ENCODE data around the gene MYL3.
A peak's percentile ranks its signal among the peaks of the same experiment; 100 is the strongest.
"Not testable (repeated sequence)": the region's sequence is repeated elsewhere in the genome, so short reads cannot be mapped to it uniquely, and the experiment has no call there.

The MYL3 gene

GRCh38 chr3:46863261-46863782, at the start of gene MYL3:
Gene MYL3 (minus strand): TSS chr3:46863444. CDS start chr3:46863390, 54 bp downstream.
- no peak for DNase-seq
- no peak for TF ChIP-seq POLR2A (IDR thresholded peaks at IDR 0.05; ENCODE audit: low read length)
- TF ChIP-seq GATA1 (IDR thresholded peaks at IDR 0.05; ENCODE audit: low read depth, low read length), result no peak

GRCh38 chr3:46912986-46913385, 49.7 kb upstream of the MYL3 start:
- TF ChIP-seq POLR2A (IDR thresholded peaks at IDR 0.05; ENCODE audit: low read length) (no peak), GATA1 (IDR thresholded peaks at IDR 0.05; ENCODE audit: low read depth, low read length) (no peak)
- no peak for DNase-seq

GRCh38 chr3:46910914-46911313, 47.7 kb upstream of the MYL3 start:
- DNase-seq, result not testable (repeated sequence)

- DNase-seq, result no peak
- no peak for TF ChIP-seq POLR2A (IDR thresholded peaks at IDR 0.05; ENCODE audit: low read length)
- no peak for TF ChIP-seq GATA1 (IDR thresholded peaks at IDR 0.05; ENCODE audit: low read depth, low read length)
Measured at GRCh38 chr3:46910166-46910760, 47.0 kb upstream of the MYL3 start.

- peak; percentile 69 to 80 for DNase-seq
- TF ChIP-seq GATA1 (IDR thresholded peaks at IDR 0.05; ENCODE audit: low read depth, low read length), result no peak
- TF ChIP-seq POLR2A (IDR thresholded peaks at IDR 0.05; ENCODE audit: low read length), result no peak
Measured at GRCh38 chr3:46909535-46910161, 46.4 kb upstream of the MYL3 start.

- no peak for DNase-seq
- TF ChIP-seq GATA1 (IDR thresholded peaks at IDR 0.05; ENCODE audit: low read depth, low read length), result no peak
- no peak for TF ChIP-seq POLR2A (IDR thresholded peaks at IDR 0.05; ENCODE audit: low read length)
Measured at GRCh38 chr3:46908986-46909534, 45.8 kb upstream of the MYL3 start.

- no peak for TF ChIP-seq GATA1 (IDR thresholded peaks at IDR 0.05; ENCODE audit: low read depth, low read length)
- TF ChIP-seq POLR2A (IDR thresholded peaks at IDR 0.05; ENCODE audit: low read length), result no peak
- no peak for DNase-seq
Measured at GRCh38 chr3:46908294-46908985, 45.2 kb upstream of the MYL3 start.

GRCh38 chr3:46907960-46908293, 44.7 kb upstream of the MYL3 start:
- DNase-seq, result no peak
- no peak for TF ChIP-seq POLR2A (IDR thresholded peaks at IDR 0.05; ENCODE audit: low read length)
- no peak for TF ChIP-seq GATA1 (IDR thresholded peaks at IDR 0.05; ENCODE audit: low read depth, low read length)

GRCh38 chr3:46907271-46907670, 44.0 kb upstream of the MYL3 start:
- no peak for DNase-seq
- TF ChIP-seq POLR2A (IDR thresholded peaks at IDR 0.05; ENCODE audit: low read length) (no peak), GATA1 (IDR thresholded peaks at IDR 0.05; ENCODE audit: low read depth, low read length) (no peak)

GRCh38 chr3:46906471-46907058, 43.3 kb upstream of the MYL3 start:
- DNase-seq, result no peak
- no peak for TF ChIP-seq GATA1 (IDR thresholded peaks at IDR 0.05; ENCODE audit: low read depth, low read length)
- TF ChIP-seq POLR2A (IDR thresholded peaks at IDR 0.05; ENCODE audit: low read length), result no peak

- no peak for TF ChIP-seq GATA1 (IDR thresholded peaks at IDR 0.05; ENCODE audit: low read depth, low read length)
- TF ChIP-seq POLR2A (IDR thresholded peaks at IDR 0.05; ENCODE audit: low read length), result no peak
- no peak for DNase-seq
Measured at GRCh38 chr3:46905661-46906451, 42.6 kb upstream of the MYL3 start.

GRCh38 chr3:46905213-46905560, 41.9 kb upstream of the MYL3 start:
- DNase-seq, result no peak
- TF ChIP-seq POLR2A (IDR thresholded peaks at IDR 0.05; ENCODE audit: low read length) (no peak), GATA1 (IDR thresholded peaks at IDR 0.05; ENCODE audit: low read depth, low read length) (no peak)

GRCh38 chr3:46904303-46905212, 41.3 kb upstream of the MYL3 start:
- DNase-seq, result no peak

More at GRCh38 chr3:46904303-46905212, 41.3 kb upstream of the MYL3 start:
- no peak for TF ChIP-seq POLR2A (IDR thresholded peaks at IDR 0.05; ENCODE audit: low read length)
- TF ChIP-seq GATA1 (IDR thresholded peaks at IDR 0.05; ENCODE audit: low read depth, low read length), result no peak

All from erythroblast (primary cell).